Sigmoid colon (tissue), 7 donors: ENCODE results near the gene PREX1. TPM values are rescaled to one million over a fixed set of nuclear protein-coding genes. Genes with fewer than 3 reads are reported as not detected.

ENCODE experiments used
- DNase-seq: peaks from one replicate; pipeline ENCODE4 v3.0.0-alpha.2; 2019
- H3K27ac ChIP-seq, 4 donors: fragments of 200-600 bp; sonication (generic); one replicate each; pipeline ENCODE4 v1.5.1; 2016 to 2019; ENCODE audit warnings: mild to moderate bottlenecking in 1 of 4
- H3K27me3 ChIP-seq, 3 donors: fragments of 200-600 bp; sonication (generic); one replicate each; pipeline ENCODE4 v1.5.1; 2019; ENCODE audit warnings: mild to moderate bottlenecking in 1 of 3
- H3K36me3 ChIP-seq, 4 donors: fragments of 200-600 bp; sonication (generic); one replicate each; pipeline ENCODE4 v1.5.1; 2016 to 2019
- H3K4me1 ChIP-seq, 4 donors: fragments of 200-600 bp; sonication (generic); one replicate each; pipeline ENCODE4 v1.5.1; 2017 to 2019
- H3K4me3 ChIP-seq, 4 donors: fragments of 200-600 bp; sonication (generic); one replicate each; pipeline ENCODE4 v1.5.1; 2017 to 2019; ENCODE audit warnings: mild to moderate bottlenecking in 2 of 4, moderate library complexity in 1 of 4
- H3K9me3 ChIP-seq, 4 donors: fragments of 200-600 bp in 3 of 4; sonication (generic) in 3 of 4; one replicate each; pipeline versions ENCODE4 v1.5.1 to v1.6.1; 2013 to 2019
- CTCF ChIP-seq, 4 experiments: fragments of 450-650 bp in 3 of 4; fragments of 200-600 bp in 1 of 4; IDR thresholded peaks; one replicate each; pipeline ENCODE4 v1.5.1; 2016 to 2019; ENCODE audit warnings: antibody characterized with exemption in 4 of 4, mild to moderate bottlenecking in 3 of 4, moderate library complexity in 2 of 4
- EP300 ChIP-seq, 4 donors: sonication (generic); formaldehyde crosslinking; IDR thresholded peaks; one replicate each; pipeline ENCODE4 v1.6.1; 2017; ENCODE audit warnings: antibody characterized with exemption in 4 of 4
- POLR2A ChIP-seq, 2 donors: fragments of 450-650 bp; IDR thresholded peaks; one replicate each; pipeline ENCODE4 v1.6.1; 2016; ENCODE audit warnings: antibody characterized with exemption in 2 of 2, mild to moderate bottlenecking in 2 of 2, moderate library complexity in 2 of 2
- POLR2AphosphoS5 ChIP-seq, 4 donors: sonication (generic); formaldehyde crosslinking; IDR thresholded peaks; one replicate each; pipeline ENCODE4 v1.6.1; 2017; ENCODE audit warnings: antibody characterized with exemption in 4 of 4
- WGBS, 2 donors: extraction: QIAGEN DNeasy Blood & Tissue Kit; methylation state at CpG; one replicate each; pipeline ENCODE4 v1.1.7; 2013; 5-methylcytosine and 5-hydroxymethylcytosine counted together
- intact Hi-C: fragments of 100-400 bp; cut with DNase I; formaldehyde crosslinking; loops from one replicate; pipeline ENCODE4 v1.15.1; 2023
- polyA plus RNA-seq, 3 donors: library from polyadenylated mRNA; stranded (reverse); fragments of 200-250 nt; gene quantifications; one replicate each; pipeline ENCODE4 v1.2.3, GENCODE V29; 2013
- total RNA-seq, 4 donors: library from RNA; depleted of rRNA; stranded (reverse); fragments of >200 nt; gene quantifications; one replicate each; pipeline ENCODE4 v1.1.0, GENCODE V29; 2016
- donor health status: healthy with polysubstance abuse.
- donor health status: Bipolar disorder and iron deficiency.
- donor health status: healthy.

PREX1 gene
- total and polyA plus RNA-seq, 7 donors = 5.4 to 22.9 (median 15.5) TPM

GRCh38 chr20:48774696-48775095 lies 53.1 kb downstream of the PREX1 start:
- H3K9me3 ChIP-seq = peaks cover 0 to 2% (median 0%) of the 10 kb centered on the region in 4 donors
- peaks cover 0 to 10% (median 0%) of the 10 kb centered on the region in 3 donors for H3K27me3 ChIP-seq
- H3K4me1 ChIP-seq = peaks cover 0 to 4% (median 2%) of the 10 kb centered on the region in 4 donors
- H3K4me3 ChIP-seq = no peak overlapping the region
- TF ChIP-seq CTCF (IDR thresholded peaks at IDR 0.05) (no peak), EP300 (IDR thresholded peaks at IDR 0.05) (no peak), POLR2A (IDR thresholded peaks at IDR 0.05) (no peak), POLR2AphosphoS5 (IDR thresholded peaks at IDR 0.05) (no peak)
- no peaks in the 10 kb centered on the region for H3K36me3 ChIP-seq
- 82 to 85% methylated on average over 11 of the region's 11 CpGs for WGBS, 2 donors
- peak overlapping the region in 1 of 4 donors; percentile 21 for H3K27ac ChIP-seq
- no peak for DNase-seq
- intact Hi-C loops = no loop called here

GRCh38 chr20:48773837-48774418 lies 53.9 kb downstream of the PREX1 start:
- H3K27ac ChIP-seq = peak overlapping the region in 1 of 4 donors; percentile 21

GRCh38 chr20:48772183-48772976 lies 55.4 kb downstream of the PREX1 start:
- Histone ChIP-seq H3K36me3 (no peaks in the 10 kb centered on the region), H3K9me3 (no peaks in the 10 kb centered on the region), H3K27ac (peak overlapping the region in 1 of 4 donors; percentile 18), H3K27me3 (peaks cover 0 to 24% (median 0%) of the 10 kb centered on the region in 3 donors), H3K4me3 (no peak overlapping the region), H3K4me1 (peaks cover 0 to 4% (median 2%) of the 10 kb centered on the region in 4 donors)
- intact Hi-C loops = no loop called here
- TF ChIP-seq POLR2A (IDR thresholded peaks at IDR 0.05) (no peak), CTCF (IDR thresholded peaks at IDR 0.05) (no peak), POLR2AphosphoS5 (IDR thresholded peaks at IDR 0.05) (no peak), EP300 (IDR thresholded peaks at IDR 0.05) (no peak)
- DNase-seq = peak; percentile 78
- 55 to 78% methylated on average over 17 of the region's 17 CpGs for WGBS, 2 donors

More at GRCh38 chr20:48773837-48774418, 53.9 kb downstream of the PREX1 start:
- Histone ChIP-seq H3K4me3 (no peak overlapping the region), H3K27me3 (peaks cover 0 to 18% (median 0%) of the 10 kb centered on the region in 3 donors), H3K4me1 (peaks cover 0 to 4% (median 2%) of the 10 kb centered on the region in 4 donors), H3K36me3 (no peaks in the 10 kb centered on the region), H3K9me3 (no peaks in the 10 kb centered on the region)
- TF ChIP-seq EP300 (IDR thresholded peaks at IDR 0.05) = no peak
- TF ChIP-seq CTCF (IDR thresholded peaks at IDR 0.05) = no peak
- no peak for TF ChIP-seq POLR2AphosphoS5 (IDR thresholded peaks at IDR 0.05)
- no peak for TF ChIP-seq POLR2A (IDR thresholded peaks at IDR 0.05)
- 64 to 72% methylated on average over 14 of the region's 14 CpGs for WGBS, 2 donors
- intact Hi-C loops = no loop called here
- DNase-seq = no peak

- TF ChIP-seq EP300 (IDR thresholded peaks at IDR 0.05) (no peak), POLR2AphosphoS5 (IDR thresholded peaks at IDR 0.05) (no peak), CTCF (IDR thresholded peaks at IDR 0.05) (no peak), POLR2A (IDR thresholded peaks at IDR 0.05) (no peak)
- WGBS, 2 donors = 70 to 75% methylated on average over 10 of the region's 10 CpGs
Measured at GRCh38 chr20:48771542-48771941, 56.3 kb downstream of the PREX1 start.

More at GRCh38 chr20:48771542-48771941, 56.3 kb downstream of the PREX1 start:
- Histone ChIP-seq H3K4me1 (peaks cover 0 to 1% (median under 1%) of the 10 kb centered on the region in 4 donors), H3K36me3 (no peaks in the 10 kb centered on the region), H3K9me3 (no peaks in the 10 kb centered on the region), H3K4me3 (no peak overlapping the region), H3K27me3 (peaks cover 0 to 24% (median 0%) of the 10 kb centered on the region in 3 donors), H3K27ac (no peak overlapping the region)
- intact Hi-C loops = no loop called here
- no peak for DNase-seq
